AG09319 (cell line): ENCODE data around the gene KRTAP4-9.
"Not testable (repeated sequence)": the region's sequence is repeated elsewhere in the genome, so short reads cannot be mapped to it uniquely, and the experiment has no call there.

Source experiments
- DNase-seq: peaks from one replicate; pipeline ENCODE4 v3.0.0-alpha.2; 2010; ENCODE audit warnings: low read depth; ENCODE audit errors: extremely low read depth
- CTCF ChIP-seq: IDR thresholded peaks from 2 replicates; pipeline ENCODE4 v1.5.1; 2011; ENCODE audit warnings: low read depth, mild to moderate bottlenecking, inconsistent platforms, low read length, moderate library complexity

KRTAP4-9 gene

GRCh38 chr17:41141361-41141760 is 36.2 kb downstream of the KRTAP4-9 start:
- no peak for DNase-seq
- no peak for TF ChIP-seq CTCF

GRCh38 chr17:41144846-41145245 is 39.7 kb downstream of the KRTAP4-9 start:
- TF ChIP-seq CTCF, result no peak
- DNase-seq, result no peak

- no peak for TF ChIP-seq CTCF
- DNase-seq, result no peak
These were observed 40.1 kb downstream of the KRTAP4-9 start for GRCh38 chr17:41145261-41145660.

- DNase-seq, result no peak
- no peak for TF ChIP-seq CTCF
These were observed 42.5 kb downstream of the KRTAP4-9 start for GRCh38 chr17:41147531-41148204.

- DNase-seq, result not testable (repeated sequence)
These were observed 43.9 kb downstream of the KRTAP4-9 start for GRCh38 chr17:41148971-41149651.

GRCh38 chr17:41149652-41149985 is 44.4 kb downstream of the KRTAP4-9 start, which contains the start of gene KRTAP4-5:
Gene KRTAP4-5, minus strand, starts transcription at chr17:41149825. Its CDS starts 58 bp downstream, at chr17:41149767.
- TF ChIP-seq CTCF, result no peak
- DNase-seq, result no peak

- DNase-seq, result no peak
- no peak for TF ChIP-seq CTCF
These were observed 44.8 kb downstream of the KRTAP4-9 start for GRCh38 chr17:41150026-41150425.

GRCh38 chr17:41151525-41151924 is 46.3 kb downstream of the KRTAP4-9 start:
- no peak for TF ChIP-seq CTCF
- no peak for DNase-seq
